ENCODE measurements around the gene ARPP21.

The ARPP21 gene

GRCh38 chr3:35641920-35642527 is 2.7 kb downstream of the ARPP21 start:
- no peak for DNase-seq

GRCh38 chr3:35643495-35643894 is 4.2 kb downstream of the ARPP21 start:
- DNase-seq = no peak

- DNase-seq = no peak
These were observed 5.1 kb downstream of the ARPP21 start for GRCh38 chr3:35644451-35644850.

- DNase-seq = no peak
These were observed 5.9 kb downstream of the ARPP21 start for GRCh38 chr3:35645189-35645588.

GRCh38 chr3:35646081-35646480 is 6.8 kb downstream of the ARPP21 start:
- no peak for DNase-seq

- no peak for DNase-seq
These were observed 8.1 kb downstream of the ARPP21 start for GRCh38 chr3:35647461-35647860.

GRCh38 chr3:35648347-35648746 is 9.0 kb downstream of the ARPP21 start:
- no peak for DNase-seq

GRCh38 chr3:35649405-35649804 is 10.1 kb downstream of the ARPP21 start:
- no peak for DNase-seq

GRCh38 chr3:35651426-35651825 is 12.1 kb downstream of the ARPP21 start:
- DNase-seq = no peak

- no peak for DNase-seq
These were observed 12.5 kb downstream of the ARPP21 start for GRCh38 chr3:35651851-35652250.

GRCh38 chr3:35653347-35653746 is 14.0 kb downstream of the ARPP21 start:
- DNase-seq = no peak

- no peak for DNase-seq
These were observed 15.2 kb downstream of the ARPP21 start for GRCh38 chr3:35654476-35654875.

GRCh38 chr3:35658686-35659085 is 19.4 kb downstream of the ARPP21 start:
- DNase-seq = no peak

GRCh38 chr3:35659768-35660167 is 20.4 kb downstream of the ARPP21 start:
- DNase-seq = no peak

GRCh38 chr3:35663471-35663870 is 24.1 kb downstream of the ARPP21 start:
- no peak for DNase-seq

- DNase-seq = peak; percentile 74
These were observed 25.2 kb downstream of the ARPP21 start for GRCh38 chr3:35664460-35664919.

GRCh38 chr3:35665390-35666055 is 26.2 kb downstream of the ARPP21 start:
- DNase-seq = no peak

- no peak for DNase-seq
These were observed 27.6 kb downstream of the ARPP21 start for GRCh38 chr3:35666888-35667287.

GRCh38 chr3:35670408-35670965 is 31.2 kb downstream of the ARPP21 start:
- DNase-seq = no peak

GRCh38 chr3:35671483-35671882 is 32.2 kb downstream of the ARPP21 start:
- DNase-seq = no peak

- no peak for DNase-seq
These were observed 33.7 kb downstream of the ARPP21 start for GRCh38 chr3:35673017-35673416.

GRCh38 chr3:35674451-35675109 is 35.3 kb downstream of the ARPP21 start:
- DNase-seq = no peak

- no peak for DNase-seq
These were observed 35.9 kb downstream of the ARPP21 start for GRCh38 chr3:35675206-35675605.

- no peak for DNase-seq
These were observed 36.3 kb downstream of the ARPP21 start for GRCh38 chr3:35675621-35676020.
